H1 (cell line): ENCODE data around the gene CCDC9B. TPM values are rescaled to one million over a fixed set of nuclear protein-coding genes. Genes with fewer than 3 reads are reported as not detected.
A peak's percentile ranks its signal among the peaks of the same experiment; 100 is the strongest.

ENCODE experiments used
- ASH2L ChIP-seq: fragments of 200-600, 300-600 bp; sonication (generic); IDR thresholded peaks from one replicate; pipeline ENCODE4 v1.7.1; 2017; ENCODE audit warnings: low read length
- POU5F1 ChIP-seq: IDR thresholded peaks from 2 replicates; pipeline ENCODE4 v1.6.1; 2011; ENCODE audit warnings: low read depth, mild to moderate bottlenecking, low read length, moderate library complexity
- SIN3A ChIP-seq, 2 experiments: IDR thresholded peaks in 1 of 2; conservative IDR thresholded peaks in 1 of 2; 2 replicates each; pipeline ENCODE4 v1.6.1; 2011 to 2012; ENCODE audit warnings: low read length in 2 of 2, improper control_type of control experiment in 1 of 2, low read depth in 1 of 2, mild to moderate bottlenecking in 1 of 2
- TCF12 ChIP-seq: IDR thresholded peaks from 2 replicates; pipeline ENCODE4 v1.6.1; 2011; ENCODE audit warnings: low read depth, mild to moderate bottlenecking, low read length
- TEAD4 ChIP-seq: IDR thresholded peaks from 2 replicates; pipeline ENCODE4 v1.6.1; 2012; ENCODE audit warnings: low read depth, low read length, inconsistent platforms, mixed read lengths
- YY1 ChIP-seq: IDR thresholded peaks from 2 replicates; pipeline ENCODE4 v1.6.1; 2011; ENCODE audit warnings: low read depth, mild to moderate bottlenecking, low read length
- ZNF274 ChIP-seq: IDR thresholded peaks from 2 replicates; pipeline ENCODE4 v1.7.0; 2012; ENCODE audit warnings: low read length, borderline replicate concordance; ENCODE audit errors: extremely low read depth
- polyA plus RNA-seq, 7 experiments: library from polyadenylated mRNA; depleted of rRNA in 3 of 7; stranded (reverse) in 5 of 7; unstranded in 2 of 7; fragments of >200 nt in 5 of 7; fragments of 200-250 nt in 2 of 7; gene quantifications; 1 replicate in 5 of 7; 2 replicates in 1 of 7; 4 replicates in 1 of 7; pipeline versions ENCODE4 v1.2.1 to v1.2.3, GENCODE V29; 2011 to 2013; ENCODE audit warnings: missing spikeins in 2 of 7, mixed read lengths in 2 of 7
- total RNA-seq: library from RNA; stranded (reverse); fragmentation: NEBNext Ultra II Directional; extraction: Animal tissue kit (Norgen Biotek cat#: 25700); gene quantifications from 2 replicates; pipeline ENCODE4 v1.2.1, GENCODE V29; 2021

CCDC9B gene
- total and polyA plus RNA-seq, 2 of the 8 experiments (the other 6 are each of a cell fraction or from before 2014, with no cell fraction given), result 0.45 to 0.78 TPM

DNA sequence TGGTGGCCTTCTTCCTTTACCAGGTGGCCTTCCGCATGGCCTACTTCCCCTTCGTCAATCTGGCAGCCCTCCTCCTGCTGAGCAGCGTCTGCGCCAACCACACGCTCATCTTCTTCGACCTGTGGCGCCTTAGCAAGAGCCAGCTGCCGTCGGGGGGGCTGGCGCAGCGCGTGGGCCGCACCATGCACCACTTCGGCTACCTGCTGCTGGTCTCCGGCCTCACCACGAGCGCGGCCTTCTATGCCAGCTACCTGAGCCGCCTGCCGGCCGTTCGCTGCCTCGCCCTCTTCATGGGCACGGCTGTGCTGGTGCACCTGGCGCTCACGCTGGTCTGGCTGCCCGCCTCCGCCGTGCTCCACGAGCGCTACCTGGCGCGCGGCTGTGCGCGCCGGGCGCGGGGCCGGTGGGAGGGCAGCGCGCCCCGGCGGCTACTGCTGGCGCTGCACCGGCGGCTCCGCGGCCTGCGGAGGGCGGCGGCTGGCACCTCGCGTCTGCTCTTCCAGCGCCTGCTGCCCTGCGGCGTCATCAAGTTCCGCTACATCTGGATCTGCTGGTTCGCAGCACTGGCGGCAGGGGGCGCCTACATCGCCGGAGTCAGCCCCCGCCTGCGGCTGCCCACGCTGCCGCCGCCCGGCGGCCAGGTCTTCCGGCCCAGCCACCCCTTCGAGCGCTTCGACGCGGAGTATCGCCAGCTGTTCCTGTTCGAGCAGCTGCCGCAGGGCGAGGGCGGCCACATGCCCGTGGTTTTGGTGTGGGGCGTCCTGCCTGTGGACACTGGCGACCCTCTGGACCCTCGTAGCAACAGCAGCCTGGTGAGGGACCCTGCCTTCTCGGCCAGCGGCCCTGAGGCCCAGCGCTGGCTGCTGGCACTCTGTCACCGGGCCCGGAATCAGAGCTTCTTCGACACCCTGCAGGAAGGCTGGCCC lies 27.2 kb upstream of the CCDC9B start (continued):
- TF ChIP-seq POU5F1 (no peak), SIN3A (conservative IDR thresholded peaks at IDR 0.05 in 1 of 2, IDR thresholded peaks at IDR 0.05 in 1 of 2; ENCODE audit: low read depth in 1 of 2, low read length in 2 of 2) (no peak), ASH2L (no peak), YY1 (peak; percentile 53; the same call in 1 of the 2 replicates), ZNF274 (no peak), TEAD4 (peak; percentile 49; the same call in 1 of the 2 replicates), TCF12 (peak; percentile 52; the same call in 1 of the 2 replicates)
